ENCODE measurements around the gene SEPSECS. TPM values are rescaled to one million over a fixed set of nuclear protein-coding genes. Genes with fewer than 3 reads are reported as not detected.

Gene SEPSECS
- total and polyA plus RNA-seq, 7 donors, result 4.5 to 11.1 (median 8.6) TPM

- Histone ChIP-seq H3K9me3 (no peaks in the 10 kb centered on the region), H3K27ac (peak overlapping the region; percentile 91 to 98 (median 97)), H3K4me3 (peak overlapping the region; percentile 72 to 91 (median 86)), H3K4me1 (peaks cover 0 to 23% (median 16%) of the 10 kb centered on the region in 4 donors), H3K27me3 (no peaks in the 10 kb centered on the region), H3K36me3 (no peaks in the 10 kb centered on the region)
- intact Hi-C loops (cut with DNase I), result loop anchor here (2.0 to 5.0 kb wide), 5 partner anchors 74 to 249 kb away; partner anchors contain the start of genes CCDC149, LGI2, PI4K2B and ZCCHC4
- TF ChIP-seq CTCF (IDR thresholded peaks at IDR 0.05), result no peak
- TF ChIP-seq POLR2A (IDR thresholded peaks at IDR 0.05), result peak in 1 of 2 donors; percentile 74
- DNase-seq, result no peak
- WGBS, 2 donors, result 2 to 6% methylated on average over 16 of the region's 16 CpGs
Observed at GRCh38 chr4:25160714-25161592, 704 bp upstream of the SEPSECS start.

- WGBS, 2 donors, result 92 to 96% methylated on average over 7 of the region's 7 CpGs
- peaks cover 0 to 10% (median 0%) of the 10 kb centered on the region in 4 donors for H3K36me3 ChIP-seq
- intact Hi-C loops (cut with DNase I), result no loop called here
- no peaks in the 10 kb centered on the region for H3K27me3 ChIP-seq
- no peak for TF ChIP-seq CTCF (IDR thresholded peaks at IDR 0.05)
- no peak for TF ChIP-seq POLR2A (IDR thresholded peaks at IDR 0.05)
- no peak for TF ChIP-seq EP300 (IDR thresholded peaks at IDR 0.05)
- no peak for TF ChIP-seq POLR2AphosphoS5 (IDR thresholded peaks at IDR 0.05)
- no peak for DNase-seq
- H3K4me1 ChIP-seq, result peaks cover 0 to 23% (median 16%) of the 10 kb centered on the region in 4 donors
- H3K9me3 ChIP-seq, result no peaks in the 10 kb centered on the region
- no peak overlapping the region for H3K4me3 ChIP-seq
- no peak overlapping the region for H3K27ac ChIP-seq
Observed at GRCh38 chr4:25158817-25159216, 1.4 kb downstream of the SEPSECS start.

GRCh38 chr4:25157081-25157480 is 3.2 kb downstream of the SEPSECS start:
- Histone ChIP-seq H3K4me1 (peaks cover 0 to 19% (median 15%) of the 10 kb centered on the region in 4 donors), H3K9me3 (no peaks in the 10 kb centered on the region), H3K27ac (no peak overlapping the region), H3K36me3 (peaks cover 0 to 10% (median 0%) of the 10 kb centered on the region in 4 donors), H3K4me3 (no peak overlapping the region), H3K27me3 (no peaks in the 10 kb centered on the region)
- no peak for DNase-seq
- 86 to 96% methylated on average over 1 of the region's 1 CpG for WGBS, 2 donors
- no peak for TF ChIP-seq CTCF (IDR thresholded peaks at IDR 0.05)
- no peak for TF ChIP-seq POLR2A (IDR thresholded peaks at IDR 0.05)
- no peak for TF ChIP-seq EP300 (IDR thresholded peaks at IDR 0.05)
- no peak for TF ChIP-seq POLR2AphosphoS5 (IDR thresholded peaks at IDR 0.05)
- intact Hi-C loops (cut with DNase I), result no loop called here

GRCh38 chr4:25155947-25156346 is 4.3 kb downstream of the SEPSECS start:
- no peak for TF ChIP-seq POLR2AphosphoS5 (IDR thresholded peaks at IDR 0.05)
- TF ChIP-seq EP300 (IDR thresholded peaks at IDR 0.05), result no peak
- TF ChIP-seq POLR2A (IDR thresholded peaks at IDR 0.05), result no peak
- no peak for TF ChIP-seq CTCF (IDR thresholded peaks at IDR 0.05)
- 87 to 95% methylated on average over 5 of the region's 5 CpGs for WGBS, 2 donors

More at GRCh38 chr4:25155947-25156346, 4.3 kb downstream of the SEPSECS start:
- peaks cover 0 to 10% (median 0%) of the 10 kb centered on the region in 4 donors for H3K36me3 ChIP-seq
- no peaks in the 10 kb centered on the region for H3K9me3 ChIP-seq
- no peak for DNase-seq
- no peaks in the 10 kb centered on the region for H3K27me3 ChIP-seq
- no peak overlapping the region for H3K27ac ChIP-seq
- peaks cover 0 to 8% (median 4%) of the 10 kb centered on the region in 4 donors for H3K4me1 ChIP-seq
- no peak overlapping the region for H3K4me3 ChIP-seq
- intact Hi-C loops (cut with DNase I), result no loop called here
